ENCODE results near the gene PRTN3.
A peak's percentile ranks its signal among the peaks of the same experiment; 100 is the strongest.
"Not testable (repeated sequence)": the region's sequence is repeated elsewhere in the genome, so short reads cannot be mapped to it uniquely, and the experiment has no call there.

Gene PRTN3

DNA sequence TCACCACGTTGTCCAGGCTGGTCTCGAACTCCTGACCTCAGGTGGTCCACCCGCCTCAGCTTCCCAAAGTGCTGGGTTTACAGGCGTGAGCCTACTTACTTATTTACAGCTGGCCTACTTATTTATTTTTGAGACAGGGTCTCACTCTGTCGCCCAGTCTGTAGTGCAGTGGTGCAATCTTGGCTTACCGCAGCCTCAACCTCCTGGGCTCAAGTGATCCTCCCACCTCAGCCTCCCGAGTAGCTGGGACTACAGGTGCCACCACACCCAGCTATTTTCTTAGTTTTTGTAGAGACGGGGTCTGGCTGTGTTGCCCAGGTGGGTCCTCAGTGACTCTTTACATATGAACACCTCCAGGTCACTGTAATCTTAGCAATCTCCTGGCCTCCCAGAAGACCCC lies 8.4 kb downstream of the PRTN3 start:
- not testable (repeated sequence) for DNase-seq

DNA sequence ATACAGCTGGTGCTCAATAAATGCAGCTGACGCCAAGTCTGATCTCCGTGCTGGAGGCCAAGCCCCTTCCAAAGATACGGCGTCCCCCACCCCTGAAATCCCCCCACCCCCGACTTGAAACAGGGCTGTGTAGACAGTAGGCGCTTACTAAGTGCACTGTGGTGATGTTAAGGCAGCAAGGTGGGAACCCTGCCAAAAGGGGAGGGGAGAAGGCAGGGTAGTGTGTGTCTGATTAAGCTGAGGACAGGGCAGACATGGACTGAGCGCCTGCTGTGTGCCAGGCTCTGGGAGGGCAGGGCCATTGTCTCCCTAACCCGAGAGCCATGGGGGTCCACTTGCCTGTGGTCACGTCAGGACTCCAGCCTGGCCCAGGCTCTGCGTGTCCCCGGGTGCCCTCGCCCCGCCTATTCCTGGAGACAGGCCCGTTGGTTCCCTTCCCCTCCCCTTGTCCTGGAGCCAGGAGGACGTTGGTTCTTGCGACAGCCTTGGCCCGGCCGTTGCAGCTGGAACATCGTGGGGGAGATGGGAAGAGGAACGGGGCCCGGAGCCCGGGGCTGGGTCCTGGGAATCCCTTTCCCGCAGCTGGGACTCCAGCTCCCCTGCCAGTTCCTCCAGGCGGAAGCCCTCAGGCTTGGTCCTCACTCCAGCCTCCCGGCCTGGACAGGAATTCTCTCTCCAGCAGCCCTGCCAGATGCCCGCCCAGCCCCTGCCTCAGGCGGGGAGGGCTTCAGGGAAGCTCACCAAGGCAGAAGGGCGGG lies 9.6 kb downstream of the PRTN3 start:
- DNase-seq = no peak

DNA sequence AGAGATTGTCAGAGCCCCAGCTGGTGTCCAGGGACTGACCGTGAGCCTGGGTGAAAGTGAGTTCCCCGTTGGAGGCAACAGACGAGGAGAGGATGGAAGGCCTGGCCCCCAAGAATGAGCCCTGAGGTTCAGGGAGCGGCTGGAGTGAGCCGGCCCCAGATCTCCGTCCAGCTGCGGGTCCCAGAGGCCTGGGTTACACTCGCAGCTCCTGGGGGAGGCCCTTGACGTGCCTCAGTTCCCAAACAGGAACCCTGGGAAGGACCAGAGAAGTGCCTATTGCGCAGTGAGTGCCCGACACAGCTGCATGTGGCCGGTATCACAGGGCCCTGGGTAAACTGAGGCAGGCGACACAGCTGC lies 10.2 kb downstream of the PRTN3 start:
- no peak for DNase-seq

DNA sequence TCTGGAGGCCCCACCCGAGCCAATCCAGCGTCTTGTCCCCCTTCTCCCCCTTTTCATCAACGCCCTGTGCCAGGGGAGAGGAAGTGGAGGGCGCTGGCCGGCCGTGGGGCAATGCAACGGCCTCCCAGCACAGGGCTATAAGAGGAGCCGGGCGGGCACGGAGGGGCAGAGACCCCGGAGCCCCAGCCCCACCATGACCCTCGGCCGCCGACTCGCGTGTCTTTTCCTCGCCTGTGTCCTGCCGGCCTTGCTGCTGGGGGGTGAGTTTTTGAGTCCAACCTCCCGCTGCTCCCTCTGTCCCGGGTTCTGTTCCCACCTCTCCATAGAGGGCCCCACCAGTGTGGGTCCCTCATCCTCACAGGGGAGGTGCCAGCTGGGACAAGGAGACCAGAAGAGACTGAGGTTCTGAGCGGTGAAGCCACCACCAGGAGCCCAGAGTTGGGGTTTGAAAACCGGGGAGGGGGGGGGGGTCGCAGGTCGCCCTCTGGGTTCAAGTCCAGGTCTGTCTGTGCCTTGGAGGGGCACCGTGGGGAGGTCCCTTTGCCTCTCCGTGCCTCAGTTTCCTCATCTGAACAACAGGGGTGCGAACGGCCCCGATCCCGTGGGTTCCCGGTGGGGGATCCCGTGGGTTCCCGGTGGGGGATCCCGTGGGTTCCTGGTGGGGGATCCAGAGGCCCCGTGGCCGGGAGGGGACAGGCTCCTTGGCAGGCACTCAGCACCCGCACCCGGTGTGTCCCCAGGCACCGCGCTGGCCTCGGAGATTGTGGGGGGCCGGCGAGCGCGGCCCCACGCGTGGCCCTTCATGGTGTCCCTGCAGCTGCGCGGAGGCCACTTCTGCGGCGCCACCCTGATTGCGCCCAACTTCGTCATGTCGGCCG lies 11.6 kb downstream of the PRTN3 start, which contains the start of gene ELANE:
Gene ELANE, plus strand, starts transcription at position 168 of the 878 bp plus-strand sequence. Its CDS starts 26 bp downstream, at position 194.
- DNase-seq = no peak

- DNase-seq = no peak
These were observed 12.3 kb downstream of the PRTN3 start for GRCh38 chr19:853014-853585.

DNA sequence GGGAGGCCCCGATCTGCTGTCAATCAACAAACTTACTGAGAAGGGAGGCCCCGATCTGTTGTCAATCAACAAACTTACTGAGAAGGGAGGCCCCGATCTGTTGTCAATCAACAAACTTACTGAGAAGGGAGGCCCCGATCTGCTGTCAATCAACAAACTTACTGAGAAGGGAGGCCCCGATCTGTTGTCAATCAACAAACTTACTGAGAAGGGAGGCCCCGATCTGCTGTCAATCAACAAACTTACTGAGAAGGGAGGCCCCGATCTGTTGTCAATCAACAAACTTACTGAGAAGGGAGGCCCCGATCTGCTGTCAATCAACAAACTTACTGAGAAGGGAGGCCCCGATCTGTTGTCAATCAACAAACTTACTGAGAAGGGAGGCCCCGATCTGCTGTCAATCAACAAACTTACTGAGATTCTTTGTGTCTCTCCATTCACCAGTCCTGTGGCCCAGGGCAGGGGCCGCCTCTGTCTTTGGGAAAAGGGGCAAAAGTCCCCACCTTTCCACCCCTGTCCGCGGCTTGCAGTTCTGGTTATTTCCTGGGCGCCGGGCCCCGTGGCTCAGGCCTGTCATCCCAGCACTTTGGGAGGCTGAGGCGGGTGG lies 12.9 kb downstream of the PRTN3 start:
- DNase-seq = not testable (repeated sequence)

- no peak for DNase-seq
These were observed 13.8 kb downstream of the PRTN3 start for GRCh38 chr19:854549-854948.

- no peak for DNase-seq
These were observed 14.3 kb downstream of the PRTN3 start for GRCh38 chr19:855142-855541.

GRCh38 chr19:855566-856120 lies 14.8 kb downstream of the PRTN3 start:
- DNase-seq = no peak

DNA sequence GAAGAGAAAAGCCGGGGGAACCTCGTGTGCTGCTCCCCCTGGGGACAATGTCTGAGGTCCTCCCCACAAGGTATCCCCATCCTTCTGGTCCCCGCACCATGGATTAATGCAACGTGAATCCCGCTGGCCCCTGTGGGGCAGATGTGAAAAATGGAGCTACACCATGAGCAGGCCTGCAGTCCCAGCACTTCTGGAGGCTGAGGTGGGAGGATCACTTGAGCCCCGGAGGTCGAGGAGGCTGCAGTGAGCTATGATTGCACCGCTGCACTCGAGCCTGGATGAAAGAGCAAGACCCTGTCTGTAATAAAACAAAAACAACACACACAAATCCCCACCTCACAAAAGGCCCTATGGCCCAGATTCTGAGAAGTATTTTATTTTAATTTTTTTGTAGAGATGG lies 17.5 kb downstream of the PRTN3 start:
- no peak for DNase-seq

- no peak for DNase-seq
These were observed 18.4 kb downstream of the PRTN3 start, which contains the start of gene CFD for GRCh38 chr19:858868-859843. Gene CFD (plus strand): TSS chr19:859664. CDS start chr19:859690, 26 bp downstream.

DNA sequence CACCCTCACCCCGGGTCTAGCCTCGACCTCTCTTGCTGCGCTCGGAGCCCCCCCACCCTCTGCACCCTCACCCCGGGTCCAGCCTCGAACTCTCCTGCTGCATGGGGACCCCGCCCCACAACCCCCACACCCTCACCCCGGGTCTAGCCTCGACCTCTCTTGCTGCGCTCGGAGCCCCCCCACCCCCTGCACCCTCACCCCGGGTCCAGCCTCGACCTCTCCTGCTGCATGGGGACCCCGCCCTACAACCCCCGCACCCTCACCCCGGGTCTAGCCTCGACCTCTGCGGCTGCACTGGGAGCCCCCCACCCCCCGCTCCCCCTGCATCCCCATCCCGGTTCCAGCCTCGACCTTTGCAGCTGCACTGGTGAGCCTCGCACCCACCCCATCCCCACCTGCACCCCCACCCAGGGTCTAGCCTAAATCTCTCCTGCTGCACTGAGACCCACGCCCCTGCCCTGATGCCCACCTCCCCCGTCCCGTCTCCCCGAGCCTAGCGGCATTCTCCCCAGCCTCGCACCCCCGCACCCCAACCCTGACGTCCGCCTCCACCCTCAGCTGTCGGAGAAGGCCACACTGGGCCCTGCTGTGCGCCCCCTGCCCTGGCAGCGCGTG lies 20.4 kb downstream of the PRTN3 start:
- no peak for DNase-seq

GRCh38 chr19:861756-862580 lies 21.2 kb downstream of the PRTN3 start:
- DNase-seq = peak; percentile 46 to 61

DNA sequence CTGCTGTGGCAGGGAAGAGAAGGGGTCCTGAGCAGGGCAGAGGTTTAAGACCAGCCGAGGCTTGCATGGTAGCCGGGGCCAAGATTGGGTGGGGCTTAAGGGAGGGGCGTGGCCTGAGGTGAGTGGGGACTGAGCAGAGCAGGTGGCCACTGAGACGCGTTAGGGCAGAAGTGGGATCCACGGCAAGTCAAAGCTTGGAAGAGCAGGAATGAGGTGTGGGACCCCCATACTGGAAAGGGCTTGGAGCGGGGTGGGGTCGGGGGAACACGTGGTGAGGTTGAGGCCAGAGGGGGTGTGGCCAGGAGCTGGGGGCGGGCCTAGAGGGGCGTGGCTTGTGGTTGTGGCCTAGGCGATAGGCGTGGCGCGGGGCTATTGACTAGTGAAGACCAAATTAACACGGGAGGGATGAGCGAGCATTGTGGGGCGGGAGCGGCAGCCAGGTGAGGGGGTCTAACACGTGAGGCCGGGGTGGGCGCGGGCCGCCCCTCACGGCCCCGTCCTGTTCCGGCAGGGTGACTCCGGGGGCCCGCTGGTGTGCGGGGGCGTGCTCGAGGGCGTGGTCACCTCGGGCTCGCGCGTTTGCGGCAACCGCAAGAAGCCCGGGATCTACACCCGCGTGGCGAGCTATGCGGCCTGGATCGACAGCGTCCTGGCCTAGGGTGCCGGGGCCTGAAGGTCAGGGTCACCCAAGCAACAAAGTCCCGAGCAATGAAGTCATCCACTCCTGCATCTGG lies 21.9 kb downstream of the PRTN3 start:
- DNase-seq = peak; percentile 69 to 71

DNA sequence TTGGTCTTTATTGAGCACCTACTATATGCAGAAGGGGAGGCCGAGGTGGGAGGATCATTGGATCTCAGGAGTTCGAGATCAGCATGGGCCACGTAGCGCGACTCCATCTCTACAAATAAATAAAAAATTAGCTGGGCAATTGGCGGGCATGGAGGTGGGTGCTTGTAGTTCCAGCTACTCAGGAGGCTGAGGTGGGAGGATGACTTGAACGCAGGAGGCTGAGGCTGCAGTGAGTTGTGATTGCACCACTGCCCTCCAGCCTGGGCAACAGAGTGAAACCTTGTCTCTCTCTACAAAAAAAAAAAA lies 22.5 kb downstream of the PRTN3 start:
- DNase-seq = no peak

- DNase-seq = no peak
These were observed 26.0 kb downstream of the PRTN3 start for GRCh38 chr19:866769-867300.

- DNase-seq = no peak
These were observed 26.5 kb downstream of the PRTN3 start for GRCh38 chr19:867301-867793.

DNA sequence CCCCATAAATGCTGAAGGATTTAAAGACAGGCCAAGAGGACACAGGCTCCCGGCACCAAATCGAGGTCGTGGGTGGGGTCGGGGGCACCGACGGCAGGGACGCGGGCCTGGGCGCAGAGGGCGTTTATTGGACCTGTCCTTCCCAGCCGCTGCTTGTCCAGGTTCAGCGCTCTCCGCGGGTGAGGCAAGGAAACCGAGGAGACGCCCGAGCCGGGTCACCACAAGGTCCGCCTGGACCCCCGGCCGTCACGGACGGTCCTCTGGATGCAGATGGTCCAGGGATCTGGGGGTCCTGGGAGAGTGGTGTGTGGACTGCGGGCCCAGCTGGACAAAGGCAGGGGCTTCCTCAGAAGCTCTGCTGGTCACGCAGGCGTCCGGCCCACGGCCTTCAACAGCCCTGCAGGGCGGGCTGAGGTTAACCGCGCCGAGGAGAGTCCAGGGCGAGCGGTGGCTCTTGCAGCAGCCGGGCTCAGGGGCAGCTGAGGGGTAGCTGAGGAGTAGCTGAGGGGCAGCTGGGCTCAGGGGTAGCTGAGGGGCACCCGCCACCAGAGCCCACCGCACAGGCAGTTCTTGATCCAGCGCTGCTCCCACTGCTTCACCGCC lies 27.2 kb downstream of the PRTN3 start:
- DNase-seq = no peak
